ENCODE data around the gene AKR7A2. TPM values are rescaled to one million over a fixed set of nuclear protein-coding genes. Genes with fewer than 3 reads are reported as not detected.

AKR7A2 gene
- polyA plus RNA-seq, 1 donor (not counting 4 experiments of a cell fraction or from before 2014, with no cell fraction given), result 21.4 TPM

- H3K36me3 ChIP-seq (ENCODE audit: control insufficient read depth in 2 of 2, extremely low read depth in 1 of 2, insufficient read depth in 2 of 2, low read length in 2 of 2), result peaks cover 13 to 20% of the 10 kb centered on the region in 2 experiments
- H3K27ac ChIP-seq (ENCODE audit: control insufficient read depth, insufficient read depth, low read length), result no peak overlapping the region
- H3K4me2 ChIP-seq (ENCODE audit: control insufficient read depth, extremely low read depth, insufficient read depth, low read depth, low read length), result no peak overlapping the region
- H3K4me1 ChIP-seq (ENCODE audit: control insufficient read depth, extremely low read depth, insufficient read depth, low read length), result peaks cover 20% of the 10 kb centered on the region
- H3K9me1 ChIP-seq (ENCODE audit: control insufficient read depth, extremely low read depth, insufficient read depth, low read length), result no peaks in the 10 kb centered on the region
- H3K9me3 ChIP-seq (ENCODE audit: control insufficient read depth, low read depth, low read length), result no peaks in the 10 kb centered on the region
- dilution Hi-C loops (cut with MboI; ENCODE audit: extremely low pct_ligation_motif_present, low sequenced_read_pairs), result no loop called here
- peaks cover 14% of the 10 kb centered on the region for H3K79me2 ChIP-seq (ENCODE audit: control insufficient read depth, insufficient read depth, low read length)
- H4K20me1 ChIP-seq (ENCODE audit: control insufficient read depth, extremely low read depth, insufficient read depth, low read length), result no peaks in the 10 kb centered on the region
- DNase-seq (ENCODE audit: low read depth, low spot score), result no peak
- no peak overlapping the region for H2AFZ ChIP-seq (ENCODE audit: control insufficient read depth, low read length)
- H3K4me3 ChIP-seq (ENCODE audit: control insufficient read depth in 2 of 3, extremely low read depth in 1 of 3, insufficient read depth in 2 of 3, low read depth in 1 of 3, low read length in 3 of 3), result no peak overlapping the region
- H3K27me3 ChIP-seq (ENCODE audit: control insufficient read depth, extremely low read depth, insufficient read depth, low read length), result no peaks in the 10 kb centered on the region
- FAIRE-seq, result no peak
- H3K9ac ChIP-seq (ENCODE audit: control insufficient read depth, extremely low read depth, insufficient read depth, low read length), result no peak overlapping the region
- no peak for TF ChIP-seq EZH2 (IDR thresholded peaks at IDR 0.05; ENCODE audit: low read length)
- no peak for TF ChIP-seq CTCF (optimal IDR thresholded peaks at IDR 0.05 in 1 of 3, IDR thresholded peaks at IDR 0.05 in 1 of 3, conservative IDR thresholded peaks at IDR 0.05 in 1 of 3; ENCODE audit: extremely low read depth in 1 of 3, insufficient read depth in 2 of 3, low read length in 3 of 3)
Observed at GRCh38 chr1:19308509-19308907, 3.4 kb downstream of the AKR7A2 start.

GRCh38 chr1:19307794-19308508, 4.0 kb downstream of the AKR7A2 start:
- H3K36me3 ChIP-seq (ENCODE audit: control insufficient read depth in 2 of 2, extremely low read depth in 1 of 2, insufficient read depth in 2 of 2, low read length in 2 of 2), result peaks cover 13 to 24% of the 10 kb centered on the region in 2 experiments
- H2AFZ ChIP-seq (ENCODE audit: control insufficient read depth, low read length), result no peak overlapping the region
- peaks cover 14% of the 10 kb centered on the region for H3K79me2 ChIP-seq (ENCODE audit: control insufficient read depth, insufficient read depth, low read length)
- no peaks in the 10 kb centered on the region for H4K20me1 ChIP-seq (ENCODE audit: control insufficient read depth, extremely low read depth, insufficient read depth, low read length)
- no peaks in the 10 kb centered on the region for H3K27me3 ChIP-seq (ENCODE audit: control insufficient read depth, extremely low read depth, insufficient read depth, low read length)
- dilution Hi-C loops (cut with MboI; ENCODE audit: extremely low pct_ligation_motif_present, low sequenced_read_pairs), result no loop called here
- H3K4me3 ChIP-seq (ENCODE audit: control insufficient read depth in 2 of 3, extremely low read depth in 1 of 3, insufficient read depth in 2 of 3, low read depth in 1 of 3, low read length in 3 of 3), result no peak overlapping the region
- H3K9ac ChIP-seq (ENCODE audit: control insufficient read depth, extremely low read depth, insufficient read depth, low read length), result no peak overlapping the region
- TF ChIP-seq CTCF (optimal IDR thresholded peaks at IDR 0.05 in 1 of 3, IDR thresholded peaks at IDR 0.05 in 1 of 3, conservative IDR thresholded peaks at IDR 0.05 in 1 of 3; ENCODE audit: extremely low read depth in 1 of 3, insufficient read depth in 2 of 3, low read length in 3 of 3) (no peak), EZH2 (IDR thresholded peaks at IDR 0.05; ENCODE audit: low read length) (no peak)
- no peak overlapping the region for H3K4me2 ChIP-seq (ENCODE audit: control insufficient read depth, extremely low read depth, insufficient read depth, low read depth, low read length)
- DNase-seq (ENCODE audit: low read depth, low spot score) (no peak), FAIRE-seq (no peak)
- H3K9me1 ChIP-seq (ENCODE audit: control insufficient read depth, extremely low read depth, insufficient read depth, low read length), result no peaks in the 10 kb centered on the region
- no peaks in the 10 kb centered on the region for H3K9me3 ChIP-seq (ENCODE audit: control insufficient read depth, low read depth, low read length)
- H3K27ac ChIP-seq (ENCODE audit: control insufficient read depth, insufficient read depth, low read length), result no peak overlapping the region
- peaks cover 15% of the 10 kb centered on the region for H3K4me1 ChIP-seq (ENCODE audit: control insufficient read depth, extremely low read depth, insufficient read depth, low read length)
